Hepatocyte (in vitro differentiated cells): Measurements from ENCODE around the gene SDC4. TPM values are rescaled to one million over a fixed set of nuclear protein-coding genes. Genes with fewer than 3 reads are reported as not detected.
A peak's percentile ranks its signal among the peaks of the same experiment; 100 is the strongest.

Experiments
- DNase-seq: peaks from one replicate; pipeline ENCODE4 v3.0.0-alpha.2; 2016; ENCODE audit warnings: low spot score
- H2AFZ ChIP-seq: fragments of 200-600 bp; sonication (generic); 2 replicates; pipeline ENCODE4 v1.6.0; 2016; ENCODE audit warnings: antibody characterized with exemption, mild to moderate bottlenecking
- H3K27ac ChIP-seq: fragments of 200-600 bp; sonication (generic); 2 replicates; pipeline ENCODE4 v1.5.1; 2016; ENCODE audit warnings: mild to moderate bottlenecking
- H3K27me3 ChIP-seq: fragments of 200-600 bp; sonication (generic); 2 replicates; pipeline ENCODE4 v1.6.1; 2016
- H3K36me3 ChIP-seq: fragments of 200-600 bp; sonication (generic); replicated peaks from 2 replicates; pipeline ENCODE4 v1.5.1; 2016; ENCODE audit warnings: low read depth; ENCODE audit not compliant: insufficient read depth
- H3K4me1 ChIP-seq: fragments of 200-600 bp; sonication (generic); 2 replicates; pipeline ENCODE4 v1.5.1; 2016; ENCODE audit warnings: mild to moderate bottlenecking, moderate library complexity; ENCODE audit not compliant: insufficient read depth
- H3K4me2 ChIP-seq: fragments of 200-600 bp; sonication (generic); 2 replicates; pipeline ENCODE4 v1.6.0; 2016
- H3K4me3 ChIP-seq: fragments of 200-600 bp; sonication (generic); 2 replicates; pipeline ENCODE4 v1.5.1; 2016; ENCODE audit warnings: mild to moderate bottlenecking
- H3K79me2 ChIP-seq: fragments of 200-600 bp; sonication (generic); 2 replicates; pipeline ENCODE4 v1.6.0; 2017; ENCODE audit warnings: mild to moderate bottlenecking
- H3K9me2 ChIP-seq: fragments of 200-600 bp; sonication (generic); replicated peaks from 2 replicates; pipeline ENCODE4 v1.6.0; 2017; ENCODE audit warnings: mild to moderate bottlenecking; ENCODE audit not compliant: insufficient read depth
- H3K9me3 ChIP-seq: fragments of 200-600 bp; sonication (generic); 2 replicates; pipeline ENCODE4 v1.5.1; 2016; ENCODE audit warnings: low read depth, mild to moderate bottlenecking
- H4K20me1 ChIP-seq: fragments of 200-600 bp; sonication (generic); 2 replicates; pipeline ENCODE4 v1.6.0; 2016; ENCODE audit warnings: mild to moderate bottlenecking; ENCODE audit not compliant: insufficient read depth, poor library complexity, severe bottlenecking
- EZH2 ChIP-seq: fragments of 200-600 bp; sonication (generic); IDR thresholded peaks from 2 replicates; pipeline ENCODE4 v1.6.1; 2016; ENCODE audit warnings: antibody characterized with exemption, mild to moderate bottlenecking, borderline replicate concordance
- EZH2phosphoT487 ChIP-seq: fragments of 200-600 bp; sonication (generic); IDR thresholded peaks from one replicate; pipeline ENCODE4 v1.6.1; 2018; ENCODE audit warnings: antibody characterized with exemption, mild to moderate bottlenecking, low read depth, moderate library complexity; ENCODE audit not compliant: unreplicated experiment, severe bottlenecking
- WGBS: methylation state at CpG from one replicate; pipeline ENCODE4 v1.1.6; 2016; ENCODE audit warnings: low lambda C conversion rate; ENCODE audit errors: missing lambda C conversion rate; 5-methylcytosine and 5-hydroxymethylcytosine counted together
- polyA plus RNA-seq: library from polyadenylated mRNA; unstranded; fragments of >200 nt; fragmentation: Nextera tagmentation; extraction: Ambion mirVana; gene quantifications from 2 replicates; pipeline ENCODE4 v1.2.1, GENCODE V29; 2016
- total RNA-seq: library from RNA; depleted of rRNA; stranded (reverse); fragments of >200 nt; gene quantifications from 2 replicates; pipeline ENCODE4 v1.2.3, GENCODE V29; 2014
- TF ChIP-seq, protein P1 (sequence below): fragments of 200-600 bp; sonication (generic); IDR thresholded peaks from 2 replicates; pipeline ENCODE4 v1.5.1; 2016; ENCODE audit warnings: antibody characterized with exemption, mild to moderate bottlenecking; ENCODE audit not compliant: poor library complexity

SDC4 gene
- total and polyA plus RNA-seq, 2 experiments from 2014 or later, result 178 to 191 TPM

DNA sequence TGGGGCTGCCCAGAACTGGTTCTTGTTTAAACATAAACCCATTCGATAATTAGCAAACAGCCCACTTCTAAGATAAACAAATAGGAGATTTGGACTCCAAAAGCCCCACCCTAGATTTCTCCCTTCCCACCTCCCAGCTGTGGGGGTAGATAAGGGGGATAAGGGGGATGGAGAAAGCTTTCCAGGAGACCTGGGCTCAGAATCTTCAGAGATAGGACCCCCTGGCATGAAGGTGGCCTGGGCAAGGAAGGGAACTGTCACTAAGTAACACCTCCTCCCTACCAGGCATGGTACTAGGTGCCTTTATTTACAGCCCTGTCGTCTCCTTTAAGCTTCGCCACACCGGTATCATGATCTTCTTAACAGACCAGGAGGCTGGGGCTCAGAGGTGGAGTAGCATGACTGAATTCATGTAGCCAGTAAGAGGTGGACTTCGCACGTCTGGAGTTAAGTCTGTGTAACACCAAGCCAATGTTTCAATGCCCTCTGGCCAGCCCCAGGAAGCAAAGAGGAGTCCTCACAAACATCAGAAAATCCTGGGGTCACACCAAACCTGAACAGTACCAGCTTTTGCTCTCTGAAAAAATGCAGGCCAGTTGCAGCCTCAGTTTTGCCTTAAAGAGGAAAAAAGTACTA is 4.6 kb downstream of the SDC4 start:
- no peaks in the 10 kb centered on the region for H3K36me3 ChIP-seq
- H4K20me1 ChIP-seq, result peaks cover 15% of the 10 kb centered on the region
- H2AFZ ChIP-seq, result no peak overlapping the region
- no peaks in the 10 kb centered on the region for H3K9me3 ChIP-seq
- H3K9me2 ChIP-seq, result no peaks in the 10 kb centered on the region
- 29% methylated on average over 6 of the region's 6 CpGs for WGBS
- peaks cover 84% of the 10 kb centered on the region for H3K4me1 ChIP-seq
- H3K27me3 ChIP-seq, result no peaks in the 10 kb centered on the region
- H3K4me3 ChIP-seq, result no peak overlapping the region
- TF ChIP-seq EZH2phosphoT487 (no peak), EZH2 (no peak)
- TF ChIP-seq, protein P1, sequence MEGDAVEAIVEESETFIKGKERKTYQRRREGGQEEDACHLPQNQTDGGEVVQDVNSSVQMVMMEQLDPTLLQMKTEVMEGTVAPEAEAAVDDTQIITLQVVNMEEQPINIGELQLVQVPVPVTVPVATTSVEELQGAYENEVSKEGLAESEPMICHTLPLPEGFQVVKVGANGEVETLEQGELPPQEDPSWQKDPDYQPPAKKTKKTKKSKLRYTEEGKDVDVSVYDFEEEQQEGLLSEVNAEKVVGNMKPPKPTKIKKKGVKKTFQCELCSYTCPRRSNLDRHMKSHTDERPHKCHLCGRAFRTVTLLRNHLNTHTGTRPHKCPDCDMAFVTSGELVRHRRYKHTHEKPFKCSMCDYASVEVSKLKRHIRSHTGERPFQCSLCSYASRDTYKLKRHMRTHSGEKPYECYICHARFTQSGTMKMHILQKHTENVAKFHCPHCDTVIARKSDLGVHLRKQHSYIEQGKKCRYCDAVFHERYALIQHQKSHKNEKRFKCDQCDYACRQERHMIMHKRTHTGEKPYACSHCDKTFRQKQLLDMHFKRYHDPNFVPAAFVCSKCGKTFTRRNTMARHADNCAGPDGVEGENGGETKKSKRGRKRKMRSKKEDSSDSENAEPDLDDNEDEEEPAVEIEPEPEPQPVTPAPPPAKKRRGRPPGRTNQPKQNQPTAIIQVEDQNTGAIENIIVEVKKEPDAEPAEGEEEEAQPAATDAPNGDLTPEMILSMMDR, result no peak
- H3K4me2 ChIP-seq, result peak overlapping the region; percentile 87
- DNase-seq, result peak; percentile 76
- H3K27ac ChIP-seq, result peak overlapping the region; percentile 96
- H3K79me2 ChIP-seq, result peaks cover 65% of the 10 kb centered on the region

DNA sequence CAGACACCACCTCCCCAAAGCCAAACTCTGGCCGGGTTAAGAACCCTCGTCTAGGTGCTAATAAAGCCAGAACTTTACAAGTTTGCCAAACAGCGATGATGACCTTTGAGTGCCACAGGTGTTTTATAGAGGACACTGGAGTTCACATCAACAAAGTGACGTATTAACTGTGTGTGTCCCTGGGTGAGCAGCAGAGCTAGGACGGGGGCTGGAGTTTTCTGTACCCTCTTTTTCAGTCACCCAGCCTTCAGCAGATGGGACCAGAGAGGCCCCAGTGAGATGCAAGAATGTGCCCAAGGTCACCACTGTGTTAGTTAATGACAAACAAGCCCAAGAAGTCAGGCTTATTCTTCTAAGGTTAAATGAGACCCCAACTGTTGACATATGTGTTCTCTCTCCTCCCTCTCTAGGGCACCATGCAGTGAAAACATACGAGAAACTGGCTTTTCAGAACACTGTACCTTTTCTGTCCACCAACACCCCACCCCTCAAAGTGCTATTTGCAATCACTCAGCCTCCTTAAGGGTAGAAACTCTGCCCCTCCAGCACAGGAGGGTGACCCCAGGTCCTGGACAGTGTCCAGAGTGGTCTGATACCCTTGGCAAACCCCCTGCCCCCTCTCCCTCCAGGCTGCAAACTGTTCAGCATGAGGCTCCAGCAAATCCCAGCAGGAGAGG is 5.2 kb downstream of the SDC4 start:
- no peak overlapping the region for H2AFZ ChIP-seq
- H3K27me3 ChIP-seq, result no peaks in the 10 kb centered on the region
- H3K36me3 ChIP-seq, result no peaks in the 10 kb centered on the region
- H3K4me2 ChIP-seq, result peak overlapping the region; percentile 87
- peak overlapping the region; percentile 4 for H3K4me3 ChIP-seq
- WGBS, result 14% methylated on average over 6 of the region's 6 CpGs
- DNase-seq, result no peak
- H3K79me2 ChIP-seq, result peaks cover 70% of the 10 kb centered on the region
- peak overlapping the region; percentile 96 for H3K27ac ChIP-seq
- H4K20me1 ChIP-seq, result peaks cover 15% of the 10 kb centered on the region
- no peaks in the 10 kb centered on the region for H3K9me3 ChIP-seq
- TF ChIP-seq, protein P1, result no peak
- TF ChIP-seq EZH2phosphoT487, result no peak
- TF ChIP-seq EZH2, result no peak
- H3K4me1 ChIP-seq, result peaks cover 90% of the 10 kb centered on the region
- H3K9me2 ChIP-seq, result no peaks in the 10 kb centered on the region

DNA sequence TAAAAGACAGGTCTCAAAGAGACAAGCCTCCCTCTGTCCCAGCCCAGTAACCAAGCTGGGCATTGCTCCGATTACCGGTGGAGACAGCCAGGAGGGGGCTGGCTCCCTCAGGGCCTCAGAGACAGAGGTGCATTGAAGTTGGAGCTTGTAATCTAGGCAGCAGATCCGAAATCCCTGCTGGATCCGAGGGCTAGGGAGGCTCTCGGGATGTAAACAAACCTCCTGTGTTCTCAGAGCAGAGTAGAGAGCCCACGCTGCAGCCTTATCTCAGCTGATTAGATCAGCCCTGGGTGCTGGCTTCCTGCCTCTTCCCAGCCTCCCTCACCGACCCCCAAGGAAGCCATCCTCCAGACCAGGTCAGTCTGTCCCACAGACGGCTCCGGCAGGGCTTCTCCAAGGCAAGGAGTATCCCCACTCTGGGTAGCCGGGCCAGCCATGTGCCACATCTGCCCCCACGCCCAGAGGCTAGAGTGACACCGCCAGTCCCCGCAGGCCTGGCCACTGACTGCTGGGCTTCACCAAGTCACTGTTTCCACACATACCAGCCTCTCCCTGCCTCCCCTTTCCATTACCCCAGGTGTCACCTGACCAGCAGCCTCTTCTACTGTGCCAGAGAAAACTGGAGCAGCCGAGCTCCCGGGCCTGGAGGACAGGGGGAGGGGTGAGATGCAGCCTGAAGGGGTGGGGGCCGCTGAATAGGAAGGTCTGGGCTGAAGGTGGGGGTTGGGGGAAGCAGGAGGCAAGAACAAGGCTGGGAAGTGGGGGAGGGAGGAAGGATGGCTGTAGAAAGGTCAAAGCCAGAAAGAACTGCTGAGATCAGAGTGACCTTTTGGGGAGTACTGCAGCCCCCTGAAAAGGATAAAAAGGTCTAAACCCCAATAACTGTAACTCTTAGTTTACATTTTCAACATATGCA is 6.0 kb downstream of the SDC4 start:
- Histone ChIP-seq H3K9me3 (no peaks in the 10 kb centered on the region), H3K4me1 (peaks cover 98% of the 10 kb centered on the region)

More for the DNA sequence above, 6.0 kb downstream of the SDC4 start:
- Histone ChIP-seq H4K20me1 (peaks cover 11% of the 10 kb centered on the region), H3K36me3 (no peaks in the 10 kb centered on the region), H3K27me3 (no peaks in the 10 kb centered on the region), H2AFZ (no peak overlapping the region), H3K4me2 (peak overlapping the region; percentile 87), H3K79me2 (peaks cover 64% of the 10 kb centered on the region), H3K9me2 (no peaks in the 10 kb centered on the region), H3K27ac (peak overlapping the region; percentile 96), H3K4me3 (peak overlapping the region; percentile 4)
- WGBS, result 8% methylated on average over 16 of the region's 16 CpGs
- DNase-seq, result peak; percentile 90
- TF ChIP-seq EZH2phosphoT487 (no peak), EZH2 (no peak)
- TF ChIP-seq, protein P1, result no peak
